Measurements from ENCODE around the gene CXCR6.

The CXCR6 gene

GRCh38 chr3:45948881-45949280, 5.6 kb downstream of the CXCR6 start:
- DNase-seq (ENCODE audit: low read depth), result no peak

- DNase-seq (ENCODE audit: low read depth), result no peak
Measured at GRCh38 chr3:45949432-45949831, 6.2 kb downstream of the CXCR6 start.

GRCh38 chr3:45950131-45950530, 6.9 kb downstream of the CXCR6 start:
- no peak for DNase-seq (ENCODE audit: low read depth)

GRCh38 chr3:45950686-45951600, 7.7 kb downstream of the CXCR6 start:
- peak; percentile 37 for DNase-seq (ENCODE audit: low read depth)

- DNase-seq (ENCODE audit: low read depth), result no peak
Measured at GRCh38 chr3:45951946-45952345, 8.7 kb downstream of the CXCR6 start.

GRCh38 chr3:45952456-45952855, 9.2 kb downstream of the CXCR6 start:
- no peak for DNase-seq (ENCODE audit: low read depth)

GRCh38 chr3:45953536-45953935, 10.3 kb downstream of the CXCR6 start:
- no peak for DNase-seq (ENCODE audit: low read depth)

- no peak for DNase-seq (ENCODE audit: low read depth)
Measured at GRCh38 chr3:45954306-45954705, 11.0 kb downstream of the CXCR6 start.

- no peak for DNase-seq (ENCODE audit: low read depth)
Measured at GRCh38 chr3:45955017-45955647, 11.9 kb downstream of the CXCR6 start.

GRCh38 chr3:45955706-45956105, 12.4 kb downstream of the CXCR6 start:
- DNase-seq (ENCODE audit: low read depth), result no peak

- DNase-seq (ENCODE audit: low read depth), result no peak
Measured at GRCh38 chr3:45957586-45957985, 14.3 kb downstream of the CXCR6 start.

GRCh38 chr3:45958321-45958791, 15.1 kb downstream of the CXCR6 start:
- DNase-seq (ENCODE audit: low read depth), result no peak

GRCh38 chr3:45959201-45959600, 15.9 kb downstream of the CXCR6 start:
- no peak for DNase-seq (ENCODE audit: low read depth)

- no peak for DNase-seq (ENCODE audit: low read depth)
Measured at GRCh38 chr3:45960289-45960688, 17.0 kb downstream of the CXCR6 start.

- no peak for DNase-seq (ENCODE audit: low read depth)
Measured at GRCh38 chr3:45962033-45962432, 18.8 kb downstream of the CXCR6 start.

- no peak for DNase-seq (ENCODE audit: low read depth)
Measured at GRCh38 chr3:45964139-45964538, 20.9 kb downstream of the CXCR6 start.

GRCh38 chr3:45965253-45965652, 22.0 kb downstream of the CXCR6 start:
- no peak for DNase-seq (ENCODE audit: low read depth)

GRCh38 chr3:45965653-45966052, 22.4 kb downstream of the CXCR6 start:
- no peak for DNase-seq (ENCODE audit: low read depth)

- no peak for DNase-seq (ENCODE audit: low read depth)
Measured at GRCh38 chr3:45966371-45966791, 23.1 kb downstream of the CXCR6 start.

GRCh38 chr3:45966950-45967640, 23.8 kb downstream of the CXCR6 start:
- DNase-seq (ENCODE audit: low read depth), result no peak

GRCh38 chr3:45967724-45968123, 24.5 kb downstream of the CXCR6 start:
- DNase-seq (ENCODE audit: low read depth), result no peak

- no peak for DNase-seq (ENCODE audit: low read depth)
Measured at GRCh38 chr3:45968149-45968548, 24.9 kb downstream of the CXCR6 start.

- no peak for DNase-seq (ENCODE audit: low read depth)
Measured at GRCh38 chr3:45968706-45969105, 25.4 kb downstream of the CXCR6 start.

Measured in stimulated activated CD8-positive, alpha-beta memory T cell treated with anti-CD3 and anti-CD28 coated beads, Interleukin-7, amount 100 ng/mL, for 24 hours (primary cell).